ENCODE measurements around the gene TGOLN2. TPM values are rescaled to one million over a fixed set of nuclear protein-coding genes. Genes with fewer than 3 reads are reported as not detected.

Gene TGOLN2
- total and polyA plus RNA-seq, 2 of the 13 experiments (the other 11 are each of a cell fraction or from before 2014, with no cell fraction given), result 99.6 to 155 TPM

GRCh38 chr2:85309699-85310321 is 18.0 kb downstream of the TGOLN2 start (continued):
- TF ChIP-seq LCORL (IDR thresholded peaks at IDR 0.05) (no peak), LCORL (CRISPR knock-in tag; IDR thresholded peaks at IDR 0.05) (no peak), MAF1 (CRISPR knock-in tag; IDR thresholded peaks at IDR 0.05; ENCODE audit: borderline replicate concordance) (no peak), USF2 (IDR thresholded peaks at IDR 0.05; ENCODE audit: low read depth, low read length) (no peak), USF2 (CRISPR knock-in tag; IDR thresholded peaks at IDR 0.05; ENCODE audit: borderline replicate concordance) (no peak), ZNF501 (CRISPR knock-in tag; IDR thresholded peaks at IDR 0.05) (peak; percentile 73), ZFP91 (CRISPR knock-in tag; IDR thresholded peaks at IDR 0.05; ENCODE audit: borderline replicate concordance) (peak; percentile 53; the same call in 1 of the 2 replicates), HNRNPLL (IDR thresholded peaks at IDR 0.05; ENCODE audit: low read depth, low read length, poor library complexity, severe bottlenecking) (no peak), ZNF670 (CRISPR knock-in tag; IDR thresholded peaks at IDR 0.05; ENCODE audit: borderline replicate concordance) (no peak), PLSCR1 (CRISPR knock-in tag; IDR thresholded peaks at IDR 0.05; ENCODE audit: borderline replicate concordance) (no peak), ZBTB25 (CRISPR knock-in tag; IDR thresholded peaks at IDR 0.05) (no peak), ZNF263 (CRISPR knock-in tag; IDR thresholded peaks at IDR 0.05) (no peak), PRMT3 (CRISPR knock-in tag; IDR thresholded peaks at IDR 0.05; ENCODE audit: borderline replicate concordance, low read depth) (no peak), ZNF362 (CRISPR knock-in tag; IDR thresholded peaks at IDR 0.05; ENCODE audit: borderline replicate concordance) (no peak), HBP1 (CRISPR knock-in tag; IDR thresholded peaks at IDR 0.05; ENCODE audit: low read depth) (no peak), CBX5 (CRISPR knock-in tag; IDR thresholded peaks at IDR 0.05; ENCODE audit: borderline replicate concordance) (0 out of 2 replicates have a peak, but pooled peaks have one; percentile 8), RFXAP (CRISPR knock-in tag; IDR thresholded peaks at IDR 0.05; ENCODE audit: borderline replicate concordance) (no peak), NFKB2 (CRISPR knock-in tag; IDR thresholded peaks at IDR 0.05; ENCODE audit: borderline replicate concordance) (peak; percentile 26; the same call in 1 of the 2 replicates)

Measured in HepG2 (cell line).